ENCODE measurements around the gene TM9SF4.
"Not testable (repeated sequence)": the region's sequence is repeated elsewhere in the genome, so short reads cannot be mapped to it uniquely, and the experiment has no call there.

The TM9SF4 gene

GRCh38 chr20:32192698-32193097, 83.2 kb downstream of the TM9SF4 start:
- DNase-seq = no peak

GRCh38 chr20:32193336-32193735, 83.8 kb downstream of the TM9SF4 start:
- not testable (repeated sequence) for DNase-seq

DNA sequence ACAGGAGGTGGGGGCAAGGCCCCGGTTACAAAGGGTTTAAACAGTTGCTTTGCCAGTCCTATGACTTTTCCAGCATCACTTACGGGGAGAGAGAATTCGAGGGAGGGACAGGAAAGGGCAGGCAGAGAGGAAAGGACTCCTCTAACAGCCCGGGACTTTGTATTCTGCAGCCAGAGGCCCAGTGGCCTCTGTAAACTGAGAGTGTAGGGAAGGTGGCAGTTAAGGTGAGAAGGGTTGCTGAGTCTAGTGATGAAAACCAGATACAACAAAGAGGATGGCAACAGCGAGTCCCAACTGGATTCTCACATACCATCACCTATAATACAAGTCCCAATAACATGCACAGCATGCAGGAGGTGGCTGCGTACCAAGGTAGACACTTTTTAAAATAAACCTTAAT, 84.5 kb downstream of the TM9SF4 start:
- DNase-seq = no peak

DNA sequence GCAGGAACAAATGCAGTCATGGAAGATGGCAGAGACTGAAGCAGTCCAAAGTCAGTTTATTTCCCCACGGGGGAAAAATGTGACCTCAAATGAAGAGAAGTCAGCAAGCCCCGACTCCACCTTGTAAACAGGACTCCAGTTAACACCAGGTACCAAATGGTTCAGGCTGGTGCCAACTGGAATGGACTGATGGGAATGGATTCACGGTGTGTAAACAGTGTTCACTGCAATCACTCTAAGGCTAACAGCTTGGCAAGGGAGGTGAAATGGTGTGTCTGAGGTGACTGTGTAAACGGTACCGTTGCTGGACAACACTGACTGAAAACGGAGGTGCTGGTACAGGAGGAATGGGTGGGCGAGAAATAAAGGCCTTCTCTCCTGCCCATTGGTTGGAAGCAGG, 86.1 kb downstream of the TM9SF4 start:
- DNase-seq = no peak

GRCh38 chr20:32196613-32197012, 87.1 kb downstream of the TM9SF4 start:
- not testable (repeated sequence) for DNase-seq

DNA sequence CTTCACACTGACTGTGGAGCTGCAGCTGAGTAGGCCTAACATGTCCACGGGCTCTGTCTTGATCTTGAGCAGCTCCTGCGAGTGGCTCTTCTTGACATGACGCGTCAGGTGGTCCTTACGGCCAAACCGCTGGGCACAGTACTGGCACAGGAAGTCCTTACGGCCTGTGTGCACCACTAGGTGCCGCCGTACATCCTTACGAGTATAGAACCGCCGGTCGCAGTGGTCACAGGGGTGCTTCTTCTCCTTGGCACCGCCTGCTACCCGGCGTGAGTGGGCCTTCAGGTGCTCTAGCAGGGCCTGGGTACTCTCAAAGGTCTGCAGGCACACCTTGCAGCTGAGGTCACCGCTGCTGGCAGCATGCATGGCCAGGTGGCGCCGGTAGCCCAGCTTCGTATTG, 87.6 kb downstream of the TM9SF4 start:
- not testable (repeated sequence) for DNase-seq

DNA sequence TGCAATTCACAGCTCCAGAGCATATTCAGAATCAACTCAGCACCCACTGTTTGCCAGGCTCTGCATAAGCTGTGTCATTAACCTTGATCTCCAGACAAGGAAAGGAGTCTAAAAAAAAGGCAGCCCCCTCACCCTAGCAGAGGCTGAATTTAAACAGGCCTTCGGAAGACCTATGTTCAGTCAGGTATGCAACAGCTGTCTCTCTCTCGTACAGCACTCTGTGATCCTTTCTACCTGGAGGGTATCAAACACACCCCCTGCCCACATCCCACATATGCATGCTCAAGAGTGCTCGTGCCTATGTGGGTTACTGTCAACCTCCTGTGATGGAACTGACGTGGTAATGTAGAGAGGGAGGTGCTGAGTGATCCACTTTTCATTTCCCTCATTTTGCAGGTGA, 89.5 kb downstream of the TM9SF4 start:
- no peak for DNase-seq

GRCh38 chr20:32201296-32201976, 91.9 kb downstream of the TM9SF4 start:
- DNase-seq = peak; percentile 34

DNA sequence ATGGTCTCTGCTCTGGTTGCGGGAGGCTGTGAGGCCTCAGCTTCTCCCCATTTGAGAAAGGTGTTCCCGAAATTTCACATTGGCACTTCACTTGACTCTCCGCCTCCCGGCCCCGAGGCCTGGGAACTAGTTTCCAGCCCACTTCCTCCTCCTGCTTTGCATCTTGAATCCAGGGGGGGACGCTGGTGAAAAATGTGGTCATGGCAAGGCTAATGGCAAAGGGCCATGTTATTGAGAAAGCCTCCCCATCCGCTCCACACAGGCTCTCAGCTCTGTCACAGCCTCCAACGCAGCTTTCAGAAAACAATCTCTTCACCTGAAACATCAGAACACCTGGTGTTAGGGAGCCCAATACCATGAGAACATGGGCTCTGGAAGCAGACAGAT, 92.5 kb downstream of the TM9SF4 start:
- DNase-seq = no peak

DNA sequence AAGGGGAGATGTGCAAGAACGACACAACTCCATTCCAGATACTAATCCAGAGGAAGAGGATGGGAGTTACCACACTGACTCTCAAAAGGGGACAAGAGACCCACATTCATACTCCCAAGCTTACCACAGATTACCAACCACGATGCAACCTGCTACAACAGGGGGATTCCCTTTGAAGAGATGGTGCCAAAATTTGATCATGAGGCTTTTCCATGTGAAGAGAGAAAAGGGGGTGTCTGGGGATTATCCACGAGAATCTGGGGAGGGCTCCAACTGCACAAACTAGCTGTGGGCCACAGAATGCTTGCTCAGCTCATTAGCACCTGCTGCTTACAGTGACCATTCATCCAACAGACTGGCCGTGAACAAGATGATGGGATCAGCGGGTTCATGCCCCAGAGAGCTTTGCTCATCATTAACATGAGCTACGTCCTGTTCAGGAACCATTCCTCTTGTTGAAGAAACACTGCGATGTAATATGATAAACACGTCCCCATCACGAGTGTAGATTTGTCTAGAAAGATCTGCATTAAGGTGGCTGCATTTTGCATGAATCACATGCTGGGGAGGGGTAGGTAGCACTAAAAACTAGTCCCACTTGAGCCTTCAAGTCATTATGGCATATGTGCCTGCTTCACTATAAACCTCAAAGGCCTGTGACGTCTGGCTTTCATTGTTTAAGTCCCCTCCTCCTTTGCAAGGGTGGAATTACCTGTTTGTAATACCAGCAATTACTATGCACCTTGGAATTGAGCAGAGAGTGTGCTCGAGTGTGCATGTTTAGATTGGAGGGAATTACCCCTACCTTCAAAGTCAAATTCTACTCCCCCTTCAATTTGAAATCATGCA, 94.1 kb downstream of the TM9SF4 start:
- DNase-seq = no peak

- no peak for DNase-seq
Observed at GRCh38 chr20:32204205-32205109, 94.9 kb downstream of the TM9SF4 start.

GRCh38 chr20:32205110-32205842, 95.8 kb downstream of the TM9SF4 start:
- DNase-seq = no peak

GRCh38 chr20:32205843-32206759, 96.6 kb downstream of the TM9SF4 start:
- DNase-seq = no peak

DNA sequence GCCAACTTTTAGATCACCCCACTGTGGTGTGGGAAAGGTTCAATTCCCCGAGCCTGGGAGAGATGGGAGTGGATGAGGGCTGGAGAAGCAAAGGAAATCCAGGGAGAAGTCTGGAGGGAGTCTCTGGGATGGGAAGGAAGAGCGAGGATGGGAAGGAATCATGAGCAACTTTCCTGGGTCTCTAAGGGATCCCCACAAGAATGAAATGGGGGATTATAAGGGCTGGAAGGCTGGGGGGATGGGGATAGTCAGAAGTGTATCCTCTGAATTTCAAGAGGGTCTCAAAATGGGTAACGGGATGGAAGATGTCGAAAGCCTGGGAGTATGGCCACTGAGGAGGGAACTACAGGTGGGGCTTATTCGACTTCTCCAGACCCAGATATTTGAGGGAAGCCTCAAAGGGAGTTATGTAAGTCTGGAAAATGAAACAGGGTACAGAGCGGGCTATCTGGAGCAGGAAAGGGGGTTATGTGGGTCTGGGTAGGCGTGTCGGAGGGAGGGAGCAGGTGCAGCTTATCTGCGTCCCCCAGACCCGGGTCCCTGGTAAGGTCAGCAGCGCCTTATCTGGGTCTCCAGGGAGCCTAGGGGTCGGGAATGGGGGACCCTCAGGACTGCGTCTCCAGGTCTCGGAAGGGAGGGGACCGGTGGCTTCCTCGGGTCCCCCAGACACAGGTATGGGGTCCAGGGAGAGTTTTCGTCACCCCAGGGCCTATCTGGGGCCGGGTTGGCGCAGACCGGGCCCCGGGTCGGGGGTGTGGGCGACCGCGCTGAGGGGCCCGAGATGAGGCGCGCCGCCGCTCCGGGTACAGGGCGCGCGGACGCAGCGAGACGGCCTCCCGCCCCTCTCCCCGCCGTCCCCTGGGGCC, 97.5 kb downstream of the TM9SF4 start:
- DNase-seq = no peak

DNA sequence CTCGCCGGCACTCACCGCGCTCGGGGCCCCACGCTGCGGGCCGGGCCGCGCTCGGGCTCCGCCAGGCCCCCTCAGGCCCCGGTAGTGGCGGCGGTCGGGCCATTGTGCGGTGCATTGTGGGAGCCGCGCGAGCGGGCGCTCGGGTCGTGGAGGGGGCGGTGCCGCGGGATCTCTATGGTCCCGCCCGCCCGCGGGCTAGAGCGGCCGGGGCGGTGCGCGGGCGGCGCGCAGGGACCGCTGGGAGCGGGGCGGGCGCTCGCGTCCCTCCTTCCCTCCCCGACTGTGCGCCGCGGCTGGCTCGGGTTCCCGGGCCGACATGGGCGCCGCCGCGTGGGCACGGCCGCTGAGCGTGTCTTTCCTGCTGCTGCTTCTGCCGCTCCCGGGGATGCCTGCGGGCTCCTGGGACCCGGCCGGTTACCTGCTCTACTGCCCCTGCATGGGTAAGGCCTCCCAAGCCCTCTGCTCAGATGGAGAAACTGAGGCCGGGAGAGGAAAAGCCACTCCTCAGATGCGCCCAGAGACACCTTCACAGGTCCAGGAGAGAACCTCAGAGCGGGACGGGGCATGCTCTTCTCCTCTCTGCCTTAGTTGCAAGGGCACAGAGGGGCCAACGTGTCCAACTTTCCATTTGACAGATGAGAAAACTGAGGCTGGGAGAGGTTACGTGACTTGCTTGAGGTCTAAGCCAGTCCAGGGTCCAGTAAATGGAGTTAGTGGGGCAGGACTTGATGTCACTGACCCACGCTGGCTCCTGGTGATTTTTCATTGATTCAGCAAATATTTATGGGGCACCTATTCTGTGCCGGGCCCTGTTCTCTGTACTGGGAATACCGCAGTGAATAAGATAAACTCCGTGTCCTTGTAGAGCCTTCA, 98.3 kb downstream of the TM9SF4 start, which contains the start of the genes PLAGL2 and POFUT1:
Gene PLAGL2, minus strand, starts transcription at position 118 of the 873 bp plus-strand sequence. CDS start 5,565 bp downstream, outside the sequence.
Gene POFUT1, plus strand, starts transcription at position 255 of the 873 bp plus-strand sequence. Its CDS starts 62 bp downstream, at position 317.
- peak; percentile 36 for DNase-seq

DNA sequence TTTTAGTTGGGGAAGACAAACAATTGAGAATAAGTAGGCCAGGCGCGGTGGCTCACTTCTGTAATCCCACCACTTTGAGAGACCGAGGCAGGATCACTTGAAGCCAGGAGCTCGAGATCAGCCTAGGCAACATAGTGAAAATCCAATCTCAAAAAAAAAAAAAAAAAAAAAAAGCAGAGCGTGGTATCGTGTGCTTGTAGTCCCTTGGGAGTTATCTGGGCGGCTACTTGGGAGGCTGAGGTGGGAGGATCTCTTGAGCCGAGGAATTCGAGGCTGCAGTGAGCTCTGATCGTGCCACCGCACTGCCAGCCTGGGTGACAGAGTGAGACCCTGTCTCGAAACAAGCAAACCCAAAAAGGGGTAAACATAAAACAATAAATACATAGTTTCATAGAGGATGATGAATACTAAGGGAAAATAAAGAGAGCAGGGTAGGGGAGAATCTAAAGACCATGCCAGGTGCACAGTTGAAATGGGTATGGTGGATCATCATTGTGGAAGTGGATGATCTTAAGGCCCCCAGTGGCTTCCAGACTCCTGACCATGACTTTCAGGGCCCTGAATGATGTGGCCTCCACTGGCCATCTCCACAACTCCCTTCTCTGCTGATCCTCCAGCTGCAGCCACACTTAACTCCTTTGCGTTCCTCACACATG, 99.1 kb downstream of the TM9SF4 start:
- no peak for DNase-seq

- DNase-seq = no peak
Observed at GRCh38 chr20:32209850-32210605, 100.5 kb downstream of the TM9SF4 start.

DNA sequence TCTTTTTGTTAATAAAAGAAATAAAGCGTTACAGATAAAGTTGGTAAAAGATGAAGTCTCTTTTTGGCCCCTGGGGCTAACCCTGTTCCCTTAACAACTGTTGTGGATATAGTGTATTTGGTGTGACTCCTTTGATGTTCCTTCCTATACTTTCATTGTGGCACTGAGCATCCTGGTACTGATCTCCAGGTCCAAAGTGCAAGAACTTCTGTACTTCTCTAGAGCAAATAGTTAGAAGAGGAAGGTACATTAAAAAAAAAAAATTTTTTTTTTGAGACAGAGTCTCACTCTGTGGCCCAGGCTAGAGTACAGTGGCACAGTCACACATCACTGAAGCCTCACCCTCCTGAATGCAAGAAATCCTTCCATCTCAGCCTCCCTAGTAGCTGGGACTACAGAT, 104.4 kb downstream of the TM9SF4 start:
- no peak for DNase-seq

Measured in kidney glomerular epithelial cell (primary cell).